ENCODE results near the gene AKR1B1.

AKR1B1 gene

GRCh38 chr7:134415700-134416099 is 43.2 kb downstream of the AKR1B1 start:
- DNase-seq (ENCODE audit: low read depth): no peak

- DNase-seq (ENCODE audit: low read depth): no peak
These were observed 44.8 kb downstream of the AKR1B1 start for GRCh38 chr7:134414109-134414508.

GRCh38 chr7:134407311-134407710 is 51.6 kb downstream of the AKR1B1 start:
- DNase-seq (ENCODE audit: low read depth): no peak

GRCh38 chr7:134406431-134406830 is 52.5 kb downstream of the AKR1B1 start:
- no peak for DNase-seq (ENCODE audit: low read depth)

GRCh38 chr7:134405299-134405698 is 53.6 kb downstream of the AKR1B1 start:
- no peak for DNase-seq (ENCODE audit: low read depth)

- no peak for DNase-seq (ENCODE audit: low read depth)
These were observed 55.8 kb downstream of the AKR1B1 start for GRCh38 chr7:134403062-134403461.

- DNase-seq (ENCODE audit: low read depth): no peak
These were observed 58.0 kb downstream of the AKR1B1 start for GRCh38 chr7:134400859-134401258.

GRCh38 chr7:134396031-134396430 is 62.9 kb downstream of the AKR1B1 start:
- DNase-seq (ENCODE audit: low read depth): no peak

- no peak for DNase-seq (ENCODE audit: low read depth)
These were observed 63.3 kb downstream of the AKR1B1 start for GRCh38 chr7:134395604-134396003.

GRCh38 chr7:134394056-134394455 is 64.8 kb downstream of the AKR1B1 start:
- DNase-seq (ENCODE audit: low read depth): no peak
